NOMO-1 treated with DMSO at 0.1 percent for 48 hours (cell line): ENCODE data around the gene FILIP1.

ENCODE experiments used
- DNase-seq: peaks from one replicate; lab custom pipeline; 2025; ENCODE audit not compliant: unreplicated experiment; lab: John Stamatoyannopoulos, UW

FILIP1 gene

DNA sequence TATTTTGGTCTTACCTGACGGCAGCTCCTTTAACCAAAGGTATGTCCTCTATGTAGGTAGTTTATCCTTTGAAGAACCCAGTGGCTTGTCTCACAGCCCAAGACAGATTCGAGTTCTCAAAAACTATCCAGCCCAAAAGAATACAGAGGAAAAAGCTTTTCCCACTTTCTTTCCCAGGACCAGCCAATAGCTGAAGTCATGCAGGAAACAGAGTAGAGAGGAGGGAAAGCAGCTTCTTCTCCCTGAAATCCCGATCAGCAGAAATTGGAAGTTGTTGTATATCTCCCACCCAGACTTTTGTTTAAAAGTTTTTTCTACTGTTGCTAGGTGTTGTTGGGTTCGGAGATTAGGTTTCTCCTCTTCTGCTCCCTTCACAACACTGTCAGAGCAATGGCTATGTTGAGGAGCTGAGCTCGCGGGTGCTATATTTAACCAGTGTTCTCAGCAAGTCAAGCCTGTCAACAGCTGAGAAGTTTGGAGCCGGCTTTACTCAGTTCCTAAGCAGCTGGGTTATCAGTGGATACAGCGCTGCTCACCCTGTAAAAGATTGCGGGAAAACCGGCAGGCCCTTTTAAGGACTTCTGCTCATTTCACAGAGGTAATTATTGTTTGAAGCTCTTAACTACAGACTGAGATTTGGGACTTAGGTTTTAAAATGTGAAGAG lies at the start of gene FILIP1:
Gene FILIP1, minus strand, starts transcription at position 401 of the 665 bp plus-strand sequence. CDS start 78,828 bp downstream, outside the sequence.
- DNase-seq, result no peak

DNA sequence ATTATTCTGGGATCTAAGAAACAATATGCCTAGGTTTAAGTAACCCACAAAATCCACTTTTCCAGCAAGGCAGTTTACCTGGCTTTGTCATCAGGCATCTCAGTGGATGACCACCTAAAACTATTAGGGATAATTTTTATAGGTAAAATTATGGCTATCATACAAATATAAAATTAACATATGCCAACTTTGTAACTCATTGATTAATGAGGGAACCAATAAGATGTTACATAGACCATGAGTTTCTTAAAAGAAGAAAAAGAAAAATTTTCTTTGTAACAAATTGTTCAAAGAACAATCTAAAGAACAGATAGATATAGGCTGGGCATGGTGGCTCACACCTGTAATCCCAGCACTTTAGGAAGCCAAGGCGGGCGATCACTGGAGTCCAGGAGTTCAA lies 49.7 kb upstream of the FILIP1 start:
- no peak for DNase-seq

DNA sequence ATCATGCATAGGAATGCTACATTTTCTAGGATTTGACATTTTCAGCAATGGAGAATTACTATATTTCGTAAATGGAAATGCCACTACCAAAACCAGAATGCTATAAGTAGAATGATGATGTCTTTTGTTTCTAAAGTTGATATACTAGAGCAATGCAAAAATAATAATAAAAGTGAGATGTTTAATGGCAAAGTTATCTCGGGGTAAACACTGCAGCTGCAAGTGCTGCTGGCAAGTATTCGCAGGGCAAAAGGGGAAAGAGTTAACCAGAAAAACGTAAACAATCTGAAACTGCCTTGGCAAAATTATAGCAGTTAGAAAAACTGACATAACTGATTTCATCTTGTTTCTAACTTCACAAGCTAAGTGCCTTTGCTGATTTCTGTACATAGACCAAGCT lies 45.5 kb upstream of the FILIP1 start:
- no peak for DNase-seq

DNA sequence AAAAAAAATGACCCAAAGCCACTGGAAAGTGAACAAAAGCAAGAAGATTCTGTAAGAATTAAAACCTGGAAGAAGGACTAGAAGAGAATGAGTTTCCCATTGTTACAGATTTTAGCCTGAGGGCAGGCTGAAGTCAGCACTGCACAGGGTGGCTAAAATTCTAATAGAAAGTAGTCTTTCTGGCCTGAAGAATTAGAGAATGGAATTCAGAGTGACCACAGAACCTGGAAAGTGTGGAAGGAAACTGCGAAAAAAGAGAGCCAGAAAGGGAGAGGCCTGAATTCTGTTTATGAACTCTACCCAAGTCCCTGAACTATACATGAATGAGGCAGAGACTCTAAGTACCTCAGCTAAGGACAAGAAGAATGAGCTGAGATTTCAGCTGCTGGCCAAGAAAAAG lies 38.9 kb upstream of the FILIP1 start:
- no peak for DNase-seq

DNA sequence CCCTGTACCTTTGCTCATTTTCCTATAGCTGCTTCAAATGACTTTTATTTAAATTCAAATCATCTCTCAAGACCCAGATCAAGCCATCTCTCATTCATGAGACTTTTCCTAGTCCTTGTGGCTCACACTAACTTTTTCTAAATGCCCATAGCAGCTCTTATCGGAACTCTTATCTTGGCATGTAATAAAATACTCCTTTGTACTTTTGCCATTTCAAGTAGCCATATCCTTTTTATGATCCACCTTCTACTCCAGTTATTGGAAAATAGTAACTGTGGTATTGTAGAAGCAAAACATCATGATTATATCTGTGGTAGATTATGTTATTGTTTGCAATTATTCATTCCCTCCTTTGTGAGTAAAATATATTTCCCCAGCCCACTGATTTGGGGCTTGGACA lies 37.6 kb upstream of the FILIP1 start:
- DNase-seq, result no peak

GRCh38 chr6:75530696-75531095 lies 37.1 kb upstream of the FILIP1 start:
- no peak for DNase-seq

DNA sequence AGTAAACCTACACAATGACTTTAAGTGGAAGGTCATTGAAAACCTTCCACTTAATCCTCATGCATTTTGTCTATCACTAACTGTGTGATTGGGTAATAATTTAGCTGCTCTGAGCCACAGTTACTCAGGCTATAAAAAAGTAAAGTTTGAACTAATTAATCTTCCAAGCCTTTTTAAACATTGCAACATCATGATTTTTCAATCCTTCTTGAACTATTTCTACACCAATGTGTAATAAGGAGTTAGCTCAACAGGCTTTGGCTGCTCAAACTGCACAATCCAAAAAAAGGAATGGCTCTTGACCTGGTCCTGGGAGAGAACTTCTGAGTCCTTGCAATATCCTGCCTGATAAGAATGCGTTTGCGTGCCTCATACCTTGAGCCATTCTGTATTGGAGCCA lies 34.8 kb upstream of the FILIP1 start:
- peak; percentile 76 for DNase-seq

GRCh38 chr6:75526502-75527127 lies 33.0 kb upstream of the FILIP1 start:
- DNase-seq, result peak; percentile 75

DNA sequence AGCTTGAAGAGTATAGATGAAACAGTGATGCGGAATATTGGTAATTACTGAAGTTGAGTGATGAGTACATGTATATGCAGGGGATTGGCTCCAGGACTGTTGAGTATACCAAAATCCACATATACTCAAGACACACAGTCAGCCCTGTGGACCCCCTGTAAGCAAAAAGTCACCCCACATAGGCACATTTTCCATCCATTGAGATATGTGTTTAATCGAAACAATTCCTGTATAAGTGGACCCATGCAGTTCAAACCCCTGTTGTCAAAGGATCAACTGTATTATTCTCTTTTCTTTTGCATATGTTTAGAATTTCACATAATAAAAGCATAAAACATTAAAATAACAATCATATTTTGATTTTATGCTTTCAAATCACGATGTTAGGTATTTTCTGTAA lies 32.1 kb upstream of the FILIP1 start:
- no peak for DNase-seq

DNA sequence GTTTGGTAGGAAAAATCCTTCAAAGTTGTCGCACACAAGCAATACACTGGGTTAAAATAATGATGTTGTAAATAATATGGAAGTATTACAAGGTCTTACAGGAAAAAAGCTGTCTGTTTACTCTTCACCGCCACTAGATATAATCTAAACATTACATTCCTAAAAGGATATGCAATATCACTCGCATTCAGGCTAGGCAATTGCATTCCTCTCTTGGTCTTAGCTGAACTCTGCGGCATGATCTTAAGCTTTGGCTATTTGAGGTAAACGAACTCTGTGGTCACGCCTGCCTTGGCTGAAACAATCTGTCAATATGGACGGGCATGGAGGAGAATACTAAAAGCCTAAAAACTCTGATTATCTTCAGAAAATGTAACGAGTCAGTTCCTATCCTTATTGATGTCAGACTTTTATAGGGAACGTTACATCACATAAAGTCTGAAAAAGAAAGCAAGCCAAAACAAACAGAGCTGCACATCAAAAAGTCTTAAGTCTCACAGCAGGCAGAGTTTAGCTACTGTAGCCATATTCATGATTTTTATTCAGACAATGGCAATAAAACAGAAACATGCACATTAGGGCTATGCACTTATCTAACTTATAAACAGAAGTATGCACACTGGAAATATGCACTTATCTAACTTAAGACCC lies 30.8 kb upstream of the FILIP1 start:
- no peak for DNase-seq

GRCh38 chr6:75516757-75517156 lies 23.2 kb upstream of the FILIP1 start:
- DNase-seq, result no peak

- no peak for DNase-seq
These were observed 19.0 kb upstream of the FILIP1 start for GRCh38 chr6:75512591-75512990.

GRCh38 chr6:75505424-75505823 lies 11.8 kb upstream of the FILIP1 start:
- no peak for DNase-seq

- DNase-seq, result no peak
These were observed 11.0 kb upstream of the FILIP1 start for GRCh38 chr6:75504465-75505222.

GRCh38 chr6:75503291-75503690 lies 9.7 kb upstream of the FILIP1 start:
- DNase-seq, result no peak

GRCh38 chr6:75502884-75503283 lies 9.3 kb upstream of the FILIP1 start:
- no peak for DNase-seq

- DNase-seq, result no peak
These were observed 8.2 kb upstream of the FILIP1 start for GRCh38 chr6:75501756-75502155.

GRCh38 chr6:75499640-75500039 lies 6.0 kb upstream of the FILIP1 start:
- DNase-seq, result no peak

GRCh38 chr6:75498862-75499261 lies 5.3 kb upstream of the FILIP1 start:
- DNase-seq, result no peak

- no peak for DNase-seq
These were observed 4.4 kb upstream of the FILIP1 start for GRCh38 chr6:75497994-75498393.

GRCh38 chr6:75495011-75495410 lies 1.4 kb upstream of the FILIP1 start:
- no peak for DNase-seq

- no peak for DNase-seq
These were observed 690 bp upstream of the FILIP1 start for GRCh38 chr6:75494290-75494689.
